ENCODE data around the gene SRGAP1.

- no peak for TF ChIP-seq POLR2AphosphoS5 (IDR thresholded peaks at IDR 0.05; ENCODE audit: low read depth, low read length)
- no peak for TF ChIP-seq CTCF (IDR thresholded peaks at IDR 0.05)
- no peak for TF ChIP-seq REST (IDR thresholded peaks at IDR 0.05; ENCODE audit: insufficient read depth in 1 of 2, low read depth in 2 of 2, low read length in 1 of 2)
- no peak for TF ChIP-seq SIN3A (IDR thresholded peaks at IDR 0.05; ENCODE audit: borderline replicate concordance, insufficient read depth, low read depth, low read length)
- TF ChIP-seq TCF7L2 (IDR thresholded peaks at IDR 0.05; ENCODE audit: low read depth, low read length) = no peak
These were observed 76.7 kb downstream of the SRGAP1 start for GRCh38 chr12:63921157-63921556.
